Stimulated activated naive CD8-positive, alpha-beta T cell treated with anti-CD3 and anti-CD28 coated beads, Interleukin-15, amount 100 ng/mL, for 72 hours (primary cell): ENCODE results near the gene LMTK2.

Experiments
- ATAC-seq: fragments of 150-1000 bp; cut with Tn5 transposase; 2 replicates; pipeline ENCODE4 v1.10.0; 2021; ENCODE audit warnings: mild to moderate bottlenecking, moderate library complexity
- DNase-seq, 2 donors: peaks; one replicate each; pipeline ENCODE4 v3.0.0; 2021 to 2022
- H3K27ac Mint-ChIP-seq, 2 donors: one replicate each; pipeline ENCODE4 v1.8.0; 2022; ENCODE audit warnings: mild to moderate bottlenecking in 2 of 2, mixed read lengths in 2 of 2, moderate library complexity in 2 of 2
- H3K27me3 Mint-ChIP-seq: one replicate; pipeline ENCODE4 v1.8.0; 2022; ENCODE audit warnings: mixed read lengths
- H3K4me1 Mint-ChIP-seq: one replicate; pipeline ENCODE4 v1.8.0; 2022; ENCODE audit warnings: mild to moderate bottlenecking, mixed read lengths
- H3K4me3 Mint-ChIP-seq, 2 donors: one replicate each; pipeline ENCODE4 v1.8.0; 2022; ENCODE audit warnings: mild to moderate bottlenecking in 2 of 2, mixed read lengths in 2 of 2, moderate library complexity in 1 of 2
- H3K9me3 Mint-ChIP-seq, 2 donors: one replicate each; pipeline ENCODE4 v1.8.0; 2022; ENCODE audit warnings: mixed read lengths in 2 of 2

LMTK2 gene

GRCh38 chr7:98090116-98090515 is 16.5 kb upstream of the LMTK2 start:
- H3K27me3 Mint-ChIP-seq, result peaks cover under 1% of the 10 kb centered on the region

GRCh38 chr7:98091061-98091460 is 15.6 kb upstream of the LMTK2 start:
- Mint-ChIP-seq H3K9me3 (peaks cover 6 to 16% of the 10 kb centered on the region in 2 donors), H3K4me3 (no peak overlapping the region), H3K4me1 (no peaks in the 10 kb centered on the region), H3K27me3 (peaks cover 8% of the 10 kb centered on the region), H3K27ac (no peak overlapping the region)
- ATAC-seq, result no peak
- no peak for DNase-seq

More at GRCh38 chr7:98090116-98090515, 16.5 kb upstream of the LMTK2 start:
- Mint-ChIP-seq H3K4me3 (no peak overlapping the region), H3K27ac (no peak overlapping the region), H3K4me1 (no peaks in the 10 kb centered on the region), H3K9me3 (peaks cover 0 to 7% of the 10 kb centered on the region in 2 donors)
- DNase-seq (no peak), ATAC-seq (no peak)

- Mint-ChIP-seq H3K27ac (no peak overlapping the region), H3K9me3 (peaks cover 6 to 16% of the 10 kb centered on the region in 2 donors), H3K4me1 (no peaks in the 10 kb centered on the region), H3K4me3 (no peak overlapping the region), H3K27me3 (peaks cover 8% of the 10 kb centered on the region)
- DNase-seq, result no peak
- ATAC-seq, result no peak
Observed at GRCh38 chr7:98091523-98091922, 15.1 kb upstream of the LMTK2 start.

- H3K27me3 Mint-ChIP-seq, result peaks cover 14% of the 10 kb centered on the region
- H3K9me3 Mint-ChIP-seq, result peaks cover 32 to 52% of the 10 kb centered on the region in 2 donors
- no peak for ATAC-seq
Observed at GRCh38 chr7:98097042-98097645, 9.5 kb upstream of the LMTK2 start.

GRCh38 chr7:98100088-98100487 is 6.6 kb upstream of the LMTK2 start:
- Mint-ChIP-seq H3K4me1 (no peaks in the 10 kb centered on the region), H3K27ac (no peak overlapping the region), H3K27me3 (peaks cover 14% of the 10 kb centered on the region), H3K9me3 (peaks cover 32 to 46% of the 10 kb centered on the region in 2 donors), H3K4me3 (no peak overlapping the region)
- DNase-seq, result no peak
- no peak for ATAC-seq

More at GRCh38 chr7:98097042-98097645, 9.5 kb upstream of the LMTK2 start:
- no peak overlapping the region for H3K27ac Mint-ChIP-seq
- no peaks in the 10 kb centered on the region for H3K4me1 Mint-ChIP-seq
- H3K4me3 Mint-ChIP-seq, result no peak overlapping the region
- DNase-seq, result no peak

- Mint-ChIP-seq H3K9me3 (peaks cover 20 to 31% of the 10 kb centered on the region in 2 donors), H3K27ac (no peak overlapping the region), H3K4me1 (peaks cover 6% of the 10 kb centered on the region), H3K4me3 (no peak overlapping the region), H3K27me3 (peaks cover 2% of the 10 kb centered on the region)
- ATAC-seq (no peak), DNase-seq (no peak)
Observed at GRCh38 chr7:98102170-98102569, 4.5 kb upstream of the LMTK2 start.

- DNase-seq, result peak; percentile 5 to 17
- H3K9me3 Mint-ChIP-seq, result peaks cover 2 to 8% of the 10 kb centered on the region in 2 donors
- H3K27ac Mint-ChIP-seq, result no peak overlapping the region
- no peaks in the 10 kb centered on the region for H3K27me3 Mint-ChIP-seq
- peaks cover 19% of the 10 kb centered on the region for H3K4me1 Mint-ChIP-seq
- H3K4me3 Mint-ChIP-seq, result peak overlapping the region in 1 of 2 donors; percentile 95
- peak; percentile 32 for ATAC-seq
Observed at GRCh38 chr7:98105942-98106544, 619 bp upstream of the LMTK2 start.

- H3K27ac Mint-ChIP-seq, result peak overlapping the region; percentile 19 to 72
- peaks cover 19% of the 10 kb centered on the region for H3K4me1 Mint-ChIP-seq
- H3K9me3 Mint-ChIP-seq, result peaks cover 0 to 2% of the 10 kb centered on the region in 2 donors
- H3K4me3 Mint-ChIP-seq, result peak overlapping the region; percentile 95 to 99
- ATAC-seq, result no peak
- no peaks in the 10 kb centered on the region for H3K27me3 Mint-ChIP-seq
- peak in 1 of 2 donors; percentile 4 for DNase-seq
Observed at GRCh38 chr7:98107313-98107721, 655 bp downstream of the LMTK2 start.

- no peak overlapping the region for H3K27ac Mint-ChIP-seq
- DNase-seq (no peak), ATAC-seq (no peak)
- no peak overlapping the region for H3K4me3 Mint-ChIP-seq
- H3K27me3 Mint-ChIP-seq, result no peaks in the 10 kb centered on the region
- peaks cover 0 to 14% of the 10 kb centered on the region in 2 donors for H3K9me3 Mint-ChIP-seq
- peaks cover 29% of the 10 kb centered on the region for H3K4me1 Mint-ChIP-seq
Observed at GRCh38 chr7:98110249-98111022, 3.8 kb downstream of the LMTK2 start.

- DNase-seq (no peak), ATAC-seq (no peak)
- Mint-ChIP-seq H3K4me1 (peaks cover 23% of the 10 kb centered on the region), H3K9me3 (peaks cover 0 to 14% of the 10 kb centered on the region in 2 donors), H3K27ac (no peak overlapping the region), H3K4me3 (no peak overlapping the region), H3K27me3 (no peaks in the 10 kb centered on the region)
Observed at GRCh38 chr7:98112077-98112476, 5.4 kb downstream of the LMTK2 start.

- Mint-ChIP-seq H3K27me3 (no peaks in the 10 kb centered on the region), H3K27ac (no peak overlapping the region), H3K4me3 (no peak overlapping the region), H3K9me3 (peaks cover 0 to 14% of the 10 kb centered on the region in 2 donors), H3K4me1 (peaks cover 11% of the 10 kb centered on the region)
- DNase-seq, result no peak
- no peak for ATAC-seq
Observed at GRCh38 chr7:98115746-98116525, 9.3 kb downstream of the LMTK2 start.

GRCh38 chr7:98116656-98117461 is 10.2 kb downstream of the LMTK2 start:
- no peak overlapping the region for H3K27ac Mint-ChIP-seq
- DNase-seq, result no peak
- H3K27me3 Mint-ChIP-seq, result no peaks in the 10 kb centered on the region
- H3K4me3 Mint-ChIP-seq, result no peak overlapping the region
- ATAC-seq, result no peak
- H3K9me3 Mint-ChIP-seq, result peaks cover 0 to 14% of the 10 kb centered on the region in 2 donors
- H3K4me1 Mint-ChIP-seq, result peaks cover 11% of the 10 kb centered on the region

- peaks cover 19% of the 10 kb centered on the region for H3K4me1 Mint-ChIP-seq
- H3K4me3 Mint-ChIP-seq, result no peak overlapping the region
- no peak overlapping the region for H3K27ac Mint-ChIP-seq
- H3K27me3 Mint-ChIP-seq, result no peaks in the 10 kb centered on the region
- DNase-seq, result no peak
- ATAC-seq, result no peak
- H3K9me3 Mint-ChIP-seq, result no peaks in the 10 kb centered on the region
Observed at GRCh38 chr7:98119256-98119918, 12.7 kb downstream of the LMTK2 start.

- Mint-ChIP-seq H3K9me3 (no peaks in the 10 kb centered on the region), H3K27ac (no peak overlapping the region), H3K27me3 (no peaks in the 10 kb centered on the region), H3K4me3 (no peak overlapping the region), H3K4me1 (peaks cover 8% of the 10 kb centered on the region)
- DNase-seq, result no peak
- ATAC-seq, result no peak
Observed at GRCh38 chr7:98120559-98120958, 13.9 kb downstream of the LMTK2 start.
